GM19395 (cell line): ENCODE data around the gene MFAP3.
"Not testable (repeated sequence)": the region's sequence is repeated elsewhere in the genome, so short reads cannot be mapped to it uniquely, and the experiment has no call there.

Experiments used
- ATAC-seq: cut with Tn5 transposase; IDR thresholded peaks from one replicate; pipeline ENCODE4 v1.9.1; 2021; ENCODE audit warnings: mild to moderate bottlenecking, moderate library complexity; ENCODE audit not compliant: unreplicated experiment

Gene MFAP3

DNA sequence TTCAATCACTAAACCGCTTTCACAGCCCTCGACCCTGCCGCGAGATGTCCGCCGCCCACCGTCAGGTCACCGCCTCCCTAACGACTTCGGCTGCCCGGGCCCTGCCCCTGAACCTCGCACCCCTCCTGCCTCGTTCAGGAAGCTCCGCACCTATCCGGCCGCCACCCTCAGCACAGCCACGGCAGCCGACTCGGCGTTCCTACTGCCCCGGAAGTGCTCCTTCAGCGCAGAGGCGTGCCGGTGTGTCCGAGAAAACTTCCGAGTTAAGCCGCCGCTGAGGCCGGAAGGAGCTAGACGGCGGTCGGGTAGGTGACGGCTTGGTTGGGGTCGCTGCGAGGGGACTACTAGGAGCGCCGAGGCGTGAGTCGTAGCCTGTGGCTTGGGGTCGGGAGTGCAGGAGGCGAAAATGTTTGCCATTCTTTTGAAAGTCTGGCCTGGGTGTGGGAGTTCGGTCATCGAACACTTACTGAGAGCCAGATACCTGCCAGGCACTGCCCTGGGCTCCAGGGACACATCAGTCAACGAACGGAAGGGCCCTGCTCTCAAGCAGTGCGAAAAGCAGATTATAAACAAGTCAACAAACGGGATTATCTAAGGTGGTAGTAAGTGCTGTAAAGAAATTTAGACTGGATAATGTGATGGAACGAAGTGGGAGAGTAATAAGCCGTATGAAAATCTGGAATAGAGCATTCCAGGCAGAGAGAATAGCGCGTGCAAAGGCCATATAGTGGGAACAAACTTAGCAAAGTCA, at the start of gene MFAP3, which contains the start of gene FAM114A2:
MFAP3 (plus strand) TSS at position 261 of the 751 bp plus-strand sequence. CDS start 10,756 bp downstream, outside the sequence.
FAM114A2 (minus strand) TSS at position 204 of the 751 bp plus-strand sequence. CDS start 3,957 bp downstream, outside the sequence.
- ATAC-seq: peak; percentile 96

DNA sequence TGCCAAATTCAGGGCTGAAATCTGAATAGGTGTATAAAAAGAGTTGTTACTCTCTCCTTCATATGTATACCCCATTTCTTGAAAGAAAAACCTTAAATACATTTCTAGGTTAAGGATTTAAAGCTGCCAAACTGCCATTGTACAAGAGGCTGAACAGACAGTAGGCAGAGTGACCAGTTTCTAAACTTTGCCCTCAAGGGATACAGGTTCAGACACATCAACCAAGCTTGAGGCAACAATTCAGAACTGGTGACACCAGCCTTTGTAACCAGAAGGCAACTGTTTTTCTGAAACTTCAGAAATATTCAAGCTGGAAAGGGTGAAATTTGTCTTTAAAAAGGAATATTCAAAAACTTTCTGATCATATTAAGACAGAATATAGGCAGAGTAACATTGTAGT, 47.6 kb upstream of the MFAP3 start:
- no peak for ATAC-seq

DNA sequence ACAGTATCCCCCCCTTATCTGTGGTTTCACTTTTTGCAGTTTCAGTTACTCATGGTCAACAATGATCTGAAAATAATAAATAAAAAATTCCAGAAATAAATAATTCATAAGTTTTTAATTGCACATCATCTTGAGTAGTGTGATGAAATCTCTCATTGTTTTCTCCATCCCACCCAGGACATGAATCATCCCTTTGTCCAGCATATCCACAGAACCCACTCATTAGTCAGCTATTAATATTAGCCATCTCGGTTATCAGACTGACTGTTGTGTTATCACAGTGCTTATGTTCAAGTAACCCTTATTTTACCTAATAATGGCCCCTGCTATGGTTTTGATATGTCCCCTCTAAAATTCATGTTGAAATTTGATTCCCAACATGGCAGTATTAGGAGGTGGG, 40.8 kb upstream of the MFAP3 start:
- ATAC-seq: no peak

DNA sequence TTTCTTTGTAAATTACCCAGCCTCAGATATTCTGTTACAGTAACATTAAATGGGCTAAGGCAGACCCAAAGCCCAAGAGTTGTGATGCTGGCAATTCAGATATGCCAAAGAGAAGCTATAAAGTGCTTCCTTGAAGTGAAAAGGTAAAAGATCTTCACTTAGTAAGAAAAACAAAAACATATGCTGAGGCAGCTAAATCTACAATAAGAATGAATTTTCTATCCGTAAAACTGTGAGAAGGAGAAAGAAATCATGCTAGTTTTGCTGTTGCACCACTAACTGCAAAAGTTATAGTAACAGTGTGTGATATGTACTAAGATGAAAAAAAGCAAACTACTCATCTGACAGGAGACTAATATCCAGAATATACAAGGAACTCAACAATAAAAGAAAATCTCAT, 40.0 kb upstream of the MFAP3 start:
- no peak for ATAC-seq

DNA sequence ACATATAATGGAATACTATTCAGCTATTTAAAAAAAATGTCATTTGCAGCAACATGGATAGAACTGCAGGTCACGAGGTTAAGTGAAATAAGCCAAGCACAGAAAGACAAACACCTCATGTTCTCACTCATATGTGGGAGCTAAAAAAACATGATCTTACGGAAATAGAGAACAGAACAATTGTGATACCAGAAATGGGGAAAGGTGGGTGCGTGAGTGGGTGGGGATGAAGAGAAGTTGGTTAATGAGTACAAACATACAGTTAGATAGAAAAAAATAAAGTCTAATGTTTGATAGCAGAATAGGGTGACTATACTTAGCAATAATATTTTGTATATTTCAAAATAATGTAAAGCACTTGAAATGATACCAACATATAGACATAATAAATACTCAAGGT, 38.8 kb upstream of the MFAP3 start:
- ATAC-seq: no peak

DNA sequence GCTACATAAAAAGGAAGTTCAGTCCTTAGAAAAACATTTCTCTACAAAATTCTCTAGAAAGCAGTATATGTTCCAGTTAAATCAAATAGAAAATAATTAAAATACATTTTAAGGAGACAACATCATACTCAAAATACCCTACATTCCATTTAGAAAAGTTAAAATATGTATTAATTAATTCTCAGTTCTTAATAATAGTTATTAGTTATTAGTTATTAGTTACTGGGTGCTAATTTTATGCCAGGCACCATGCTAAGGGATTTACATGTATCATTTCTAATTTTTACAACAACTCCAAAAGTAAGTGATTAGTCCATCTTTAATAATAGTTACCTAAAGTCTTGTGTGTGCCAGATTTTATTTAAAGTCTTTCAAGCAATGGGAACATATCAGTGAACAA, 38.1 kb upstream of the MFAP3 start:
- no peak for ATAC-seq

DNA sequence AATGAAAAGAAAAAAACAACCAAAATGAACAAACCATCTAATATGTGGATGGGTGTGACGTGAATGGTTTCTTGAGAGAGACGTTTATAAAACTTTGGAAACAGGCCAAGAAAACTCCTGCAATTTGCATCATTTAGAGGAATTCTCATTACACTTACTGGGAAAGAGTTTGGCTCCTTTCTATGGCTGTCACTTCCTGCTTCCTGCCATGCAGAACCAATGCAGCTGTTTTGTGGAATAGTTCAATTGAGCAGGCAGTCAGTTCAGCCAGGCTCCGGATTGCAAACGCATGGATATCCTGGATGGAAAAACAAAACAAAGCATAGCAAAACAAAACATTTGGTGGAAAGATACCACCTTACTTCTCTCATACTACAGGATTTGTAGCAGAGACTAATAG, 36.7 kb upstream of the MFAP3 start:
- ATAC-seq: no peak

DNA sequence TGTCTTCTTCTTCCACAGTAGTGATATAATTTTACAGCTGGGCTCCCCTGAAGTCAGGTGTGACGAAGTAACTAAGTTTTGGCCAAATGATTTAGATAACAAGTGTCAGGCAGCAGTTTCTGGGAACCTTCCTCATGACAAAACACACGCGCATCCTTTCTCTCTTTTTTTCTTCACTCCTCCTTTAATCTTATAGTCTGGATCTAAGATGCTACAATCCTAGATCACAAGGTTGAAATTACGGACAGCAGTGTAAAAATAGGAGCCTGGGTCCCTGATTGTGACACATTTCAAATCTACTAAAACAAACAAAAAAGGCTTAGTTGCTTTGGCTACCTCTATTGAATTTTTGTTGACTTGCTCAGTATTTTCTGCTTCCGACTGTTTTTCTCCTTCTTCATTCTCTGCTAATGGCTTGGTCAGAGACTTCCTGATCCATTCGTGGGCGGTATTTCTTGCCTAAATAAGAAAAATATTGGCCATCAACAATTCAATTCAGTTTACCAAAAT, 36.2 kb upstream of the MFAP3 start:
- ATAC-seq: no peak

DNA sequence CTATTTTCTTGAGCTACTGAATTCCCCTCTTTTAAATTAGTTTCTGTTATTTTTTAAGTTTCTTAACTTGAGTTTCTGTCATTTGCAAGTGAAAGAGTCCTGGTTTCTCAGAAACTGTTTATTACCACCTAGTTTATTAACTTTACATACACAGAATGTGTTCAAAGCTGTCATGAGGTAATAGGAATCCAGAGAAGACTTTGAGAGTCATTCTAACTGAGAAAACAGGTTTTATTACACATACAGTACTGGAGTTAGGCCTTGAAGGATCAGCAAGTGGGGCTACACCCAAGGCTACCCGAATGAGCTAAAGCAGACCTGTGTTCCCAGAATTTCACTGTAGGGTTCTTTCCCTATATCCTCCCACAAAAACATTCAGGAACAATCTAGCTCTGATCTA, 33.1 kb upstream of the MFAP3 start:
- ATAC-seq: no peak

DNA sequence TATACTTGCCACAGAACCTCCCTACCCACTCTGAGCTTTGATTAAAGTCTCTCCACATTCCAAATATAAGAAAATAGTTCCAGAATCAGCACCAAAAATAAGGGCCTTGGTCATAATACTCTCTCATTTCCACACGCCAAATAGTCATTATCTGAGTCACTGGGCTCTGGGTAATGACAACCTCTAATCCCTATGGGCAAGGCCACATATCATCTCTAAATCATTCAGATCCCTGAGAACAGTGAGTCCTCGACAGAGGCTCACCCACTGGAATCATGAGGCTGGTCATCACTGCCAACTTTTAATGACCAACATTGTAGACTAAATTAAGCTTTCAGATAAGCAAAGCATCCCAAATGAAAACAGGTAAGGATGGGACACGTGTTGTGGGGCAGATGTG, 28.1 kb upstream of the MFAP3 start:
- ATAC-seq: no peak

DNA sequence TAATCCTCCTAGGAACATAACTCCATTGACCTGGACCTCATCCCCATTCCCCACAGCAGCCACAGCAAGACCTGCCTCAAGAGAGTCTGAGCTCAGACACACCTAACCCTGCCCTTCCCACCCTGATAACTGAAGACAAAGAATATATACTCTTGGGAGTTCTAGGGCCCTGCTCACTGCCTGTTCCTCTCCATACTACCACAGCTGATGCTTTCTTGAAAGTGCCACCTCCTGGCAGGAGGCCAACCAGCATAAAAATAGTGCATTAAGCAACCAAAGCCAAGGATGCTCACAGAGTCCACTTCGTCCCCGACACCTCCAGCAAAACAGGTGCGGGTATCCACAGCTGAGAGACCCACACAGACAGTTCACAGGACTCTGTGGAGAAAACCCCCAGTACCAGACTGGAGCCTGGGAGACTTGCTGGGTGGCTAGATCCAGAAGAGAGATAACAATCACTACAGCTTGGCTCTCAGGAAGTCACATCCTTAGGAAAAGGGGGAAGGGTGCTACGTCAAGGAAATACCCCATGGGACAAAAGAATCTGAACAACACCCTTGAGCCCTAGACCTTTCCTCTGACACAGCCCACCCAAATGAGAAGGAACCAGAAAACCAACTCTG, 23.6 kb upstream of the MFAP3 start:
- ATAC-seq: no peak

DNA sequence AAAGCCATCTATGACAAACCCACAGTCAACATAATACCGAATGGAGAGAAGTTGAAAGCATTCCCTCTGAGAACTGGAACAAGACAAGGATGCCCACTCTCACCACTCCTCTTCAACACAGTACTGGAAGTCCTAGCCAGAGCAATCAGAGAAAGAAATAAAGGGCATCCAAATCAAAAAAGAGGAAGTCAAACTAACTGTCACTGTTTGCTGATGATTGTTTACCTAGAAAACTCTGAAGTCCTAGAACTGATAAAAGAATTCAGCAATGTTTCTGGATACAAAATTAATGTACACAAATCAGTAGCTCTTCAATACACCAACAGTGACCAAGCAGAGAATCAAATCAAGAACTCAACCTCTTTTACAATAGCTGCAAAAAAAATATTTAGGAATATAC, 19.8 kb upstream of the MFAP3 start:
- not testable (repeated sequence) for ATAC-seq

DNA sequence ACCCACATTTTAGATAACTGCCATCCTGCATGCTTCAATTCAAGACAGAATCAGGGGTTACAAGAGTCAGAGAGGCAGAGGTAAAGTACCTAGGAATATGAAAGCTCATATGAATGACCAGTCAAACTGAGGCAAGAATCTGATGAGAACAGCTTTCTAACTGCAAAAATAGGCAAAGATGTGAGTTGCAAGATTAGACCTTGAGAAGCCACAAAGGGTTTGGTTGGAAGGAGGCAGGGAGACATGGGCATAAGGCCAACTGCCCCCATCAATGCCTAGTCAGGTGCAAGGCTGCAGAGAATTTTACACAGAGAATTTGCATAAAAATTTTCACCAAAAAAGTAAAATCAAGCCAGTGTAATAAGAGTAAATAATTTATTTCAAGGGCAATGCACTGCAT, 12.8 kb upstream of the MFAP3 start:
- no peak for ATAC-seq

DNA sequence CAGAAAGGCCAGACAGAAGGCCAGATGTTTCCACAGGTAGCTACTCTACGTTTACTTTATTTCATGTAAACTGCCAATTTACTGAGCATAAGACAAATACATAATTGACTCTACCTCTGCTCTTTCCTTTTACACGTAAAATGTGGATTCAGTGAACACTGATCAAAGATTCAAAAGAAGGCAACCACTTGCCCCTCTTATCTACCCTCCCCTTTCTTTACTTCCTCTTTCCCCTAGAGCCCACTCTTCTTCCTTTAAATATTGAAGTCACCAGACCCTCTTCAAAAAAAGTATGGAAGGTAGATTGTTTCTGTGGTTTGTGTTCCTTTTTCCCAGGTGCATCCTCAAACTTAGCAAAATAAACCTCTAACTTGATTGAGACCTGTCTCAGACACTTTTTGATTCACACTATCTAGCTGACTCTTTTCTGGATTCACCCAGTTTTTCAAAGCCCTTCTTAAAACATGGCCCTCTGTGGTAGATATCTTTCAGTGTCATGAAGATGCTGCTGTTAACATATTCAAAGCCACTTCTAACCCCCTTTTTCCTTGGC, 6.8 kb upstream of the MFAP3 start:
- ATAC-seq: no peak

DNA sequence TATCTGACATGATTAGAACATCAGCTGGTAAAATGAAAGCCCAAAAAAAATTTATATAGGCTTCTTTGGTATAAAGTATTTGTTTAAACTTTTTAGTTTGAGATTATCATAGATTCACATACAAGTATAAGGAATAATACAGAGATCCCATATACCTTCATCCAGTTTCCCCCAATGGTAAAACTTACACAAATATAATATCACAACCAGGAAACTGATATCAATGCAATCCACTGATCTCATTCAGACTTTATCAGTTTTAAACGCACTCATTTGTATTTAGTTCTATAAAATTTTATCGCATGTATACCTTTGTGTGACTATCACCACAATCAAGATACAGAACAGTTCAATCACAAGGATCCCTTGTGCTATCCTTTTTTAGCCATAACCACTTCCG, 3.8 kb upstream of the MFAP3 start:
- ATAC-seq: no peak

DNA sequence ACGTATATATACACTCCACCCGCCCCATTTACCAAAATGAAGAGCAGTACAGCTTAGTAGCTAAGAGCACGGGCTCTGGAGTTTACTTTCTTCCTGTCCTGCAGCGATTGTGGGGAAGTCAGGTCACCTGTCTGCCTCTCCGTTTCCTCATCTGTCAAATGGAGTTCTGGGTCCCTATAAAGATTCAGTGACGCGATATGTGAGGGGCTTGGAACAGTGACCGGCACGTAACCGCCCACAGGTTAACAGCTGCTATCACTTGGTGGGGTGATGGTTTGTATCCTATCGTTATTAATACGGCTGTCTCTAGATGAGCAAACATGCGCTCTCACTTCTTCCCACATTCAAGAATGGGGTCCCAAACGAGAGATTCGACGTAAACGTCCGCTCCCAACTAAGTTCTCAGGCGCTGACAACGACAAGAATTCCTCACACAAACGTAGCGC, 483 bp upstream of the MFAP3 start:
- ATAC-seq: peak; percentile 69

DNA sequence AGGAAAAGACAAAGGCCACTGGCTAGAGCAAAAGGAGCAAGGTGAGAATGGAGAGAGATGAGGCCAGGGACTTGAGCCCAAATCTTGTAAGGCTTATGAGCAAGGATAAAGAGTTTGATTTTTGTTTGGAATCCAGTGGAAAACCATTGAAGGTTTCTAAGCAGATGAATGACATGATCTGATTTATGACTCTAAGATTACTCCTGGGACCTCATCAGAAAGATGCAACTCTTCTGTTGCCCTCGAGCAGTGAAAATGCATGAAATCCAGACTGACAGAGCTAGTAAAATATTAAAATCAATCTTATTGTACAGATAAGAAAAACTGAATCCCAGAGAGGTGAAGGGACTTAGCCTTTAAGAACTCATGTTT, 677 bp downstream of the MFAP3 start:
- no peak for ATAC-seq

DNA sequence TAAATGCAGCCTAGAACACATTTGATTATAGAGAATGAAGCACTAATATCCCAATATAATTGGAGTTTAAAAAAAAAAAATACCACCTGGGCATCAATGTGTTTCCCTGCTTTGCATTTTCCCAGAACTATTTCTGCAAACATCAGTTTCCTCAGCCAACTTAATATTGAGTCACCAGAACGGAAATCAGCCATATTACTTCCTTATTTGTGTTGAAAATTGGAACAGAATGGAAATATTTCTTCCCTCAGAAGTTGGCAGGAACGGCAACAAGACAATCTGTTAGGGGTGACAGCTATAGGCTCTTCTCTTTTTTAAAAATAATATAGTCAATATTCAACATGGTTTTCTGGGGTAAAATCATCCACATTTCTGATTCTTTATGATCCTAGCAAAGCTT, 4.0 kb downstream of the MFAP3 start:
- no peak for ATAC-seq

DNA sequence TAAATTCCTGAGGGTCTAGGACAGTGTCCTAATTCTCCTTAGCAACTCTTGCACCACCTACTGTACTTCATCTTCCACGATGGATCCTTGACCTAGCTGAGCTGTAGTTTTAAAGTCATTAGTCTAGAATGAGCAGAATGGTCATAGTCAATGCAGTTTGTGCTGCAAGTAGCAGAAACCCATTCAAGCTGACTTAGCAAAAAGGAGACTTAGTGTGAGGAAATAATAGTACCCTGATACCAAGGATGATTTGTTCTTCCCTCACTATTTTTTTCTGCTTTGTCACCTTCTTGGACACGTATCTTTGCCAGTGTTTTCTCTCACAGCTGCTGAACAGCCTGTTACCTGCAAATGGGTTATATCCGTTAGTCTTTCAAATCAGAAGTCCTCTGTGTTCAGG, 5.3 kb downstream of the MFAP3 start:
- no peak for ATAC-seq

DNA sequence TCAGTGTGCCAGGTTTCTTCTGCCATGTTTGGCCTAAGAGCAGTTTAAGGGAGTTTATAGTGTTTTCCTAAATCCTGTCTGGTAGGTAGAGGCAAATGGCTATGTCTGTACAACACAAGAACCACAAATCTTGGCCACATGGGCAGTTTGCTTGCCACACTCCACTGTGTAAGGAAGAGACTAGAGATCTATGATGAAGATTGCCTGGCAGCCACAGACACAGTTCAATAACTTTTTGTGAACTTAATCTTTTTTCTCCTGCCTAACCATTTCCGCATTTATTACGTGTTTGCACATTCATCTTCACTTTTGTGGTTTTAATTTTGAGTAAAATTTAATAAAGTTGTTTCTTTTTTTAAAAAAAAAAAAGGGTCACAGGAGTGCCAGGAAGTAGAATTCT, 5.8 kb downstream of the MFAP3 start:
- ATAC-seq: no peak

DNA sequence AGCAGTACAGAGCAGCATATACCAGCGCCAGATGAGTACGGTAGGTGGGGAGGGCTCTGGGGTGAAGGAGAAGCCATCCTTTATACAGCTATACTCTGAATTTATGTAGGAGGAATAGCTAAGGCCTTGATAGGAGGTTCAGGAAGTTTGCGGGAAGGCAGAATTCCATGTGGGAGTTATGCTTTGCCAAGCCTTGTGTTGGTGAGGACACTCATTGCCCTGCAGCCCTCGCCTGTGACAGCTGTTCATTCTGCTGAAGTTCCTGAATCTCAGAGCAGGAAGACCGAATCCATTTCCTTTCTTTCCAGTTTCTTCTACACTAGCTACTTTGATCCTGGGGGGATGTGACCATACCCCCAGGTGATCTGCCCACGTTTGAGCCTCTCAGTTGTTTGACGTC, 7.7 kb downstream of the MFAP3 start:
- ATAC-seq: no peak

DNA sequence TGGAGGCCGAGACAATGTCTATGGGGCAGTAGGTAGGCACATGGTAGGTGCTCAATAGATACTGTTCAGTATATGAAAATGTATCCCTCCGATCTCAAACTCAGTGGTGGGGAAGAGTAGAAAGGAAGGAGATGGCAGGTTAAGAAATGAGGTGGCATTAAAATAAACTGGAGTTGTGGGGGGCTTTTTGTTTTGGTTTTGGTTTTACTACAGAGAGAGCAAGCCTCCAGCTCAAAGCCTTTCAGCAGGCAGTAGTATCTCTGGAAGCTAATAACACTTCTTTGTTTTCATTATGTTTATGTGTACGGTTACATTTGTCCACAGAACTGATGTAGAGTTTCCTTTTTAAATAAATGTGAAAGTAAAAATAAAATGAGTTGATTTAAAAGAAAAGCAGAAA, 8.6 kb downstream of the MFAP3 start:
- no peak for ATAC-seq
